GM23248 (cell line): ENCODE measurements around the gene KLF1. TPM values are rescaled to one million over a fixed set of nuclear protein-coding genes. Genes with fewer than 3 reads are reported as not detected.

Experiments
- DNase-seq: peaks from one replicate; pipeline ENCODE4 v3.0.0-alpha.2; 2015
- H2AFZ ChIP-seq: fragments of 200-600 bp; sonication (generic); 2 replicates; pipeline ENCODE4 v1.6.1; 2016; ENCODE audit warnings: antibody characterized with exemption
- H3F3A ChIP-seq: fragments of 200-600 bp; sonication (generic); 2 replicates; pipeline ENCODE4 v1.6.1; 2016; ENCODE audit warnings: mild to moderate bottlenecking, antibody characterized with exemption, mixed run types; ENCODE audit not compliant: insufficient read depth
- H3K27ac ChIP-seq: fragments of 200-600 bp; sonication (generic); 2 replicates; pipeline ENCODE4 v1.5.1; 2016; ENCODE audit warnings: mild to moderate bottlenecking
- H3K27me3 ChIP-seq: fragments of 200-600 bp; sonication (generic); replicated peaks from 2 replicates; pipeline ENCODE4 v1.6.1; 2016; ENCODE audit warnings: mild to moderate bottlenecking; ENCODE audit not compliant: insufficient read depth
- H3K36me3 ChIP-seq: fragments of 200-600 bp; sonication (generic); 2 replicates; pipeline ENCODE4 v1.6.1; 2016; ENCODE audit warnings: low read depth, mild to moderate bottlenecking
- H3K4me1 ChIP-seq: fragments of 200-600 bp; sonication (generic); 2 replicates; pipeline ENCODE4 v1.6.1; 2016; ENCODE audit warnings: mild to moderate bottlenecking; ENCODE audit not compliant: insufficient read depth
- H3K4me2 ChIP-seq: fragments of 200-600 bp; sonication (generic); one replicate; pipeline ENCODE4 v1.6.1; 2016; ENCODE audit warnings: mild to moderate bottlenecking; ENCODE audit not compliant: unreplicated experiment
- H3K4me3 ChIP-seq: fragments of 200-600 bp; sonication (generic); 2 replicates; pipeline ENCODE4 v1.5.1; 2016; ENCODE audit warnings: mild to moderate bottlenecking
- H3K79me2 ChIP-seq: fragments of 200-600 bp; sonication (generic); 2 replicates; pipeline ENCODE4 v1.6.1; 2016; ENCODE audit warnings: mild to moderate bottlenecking; ENCODE audit not compliant: insufficient read depth
- H3K9ac ChIP-seq: fragments of 200-600 bp; sonication (generic); 2 replicates; pipeline ENCODE4 v1.6.1; 2016; ENCODE audit warnings: mild to moderate bottlenecking
- H3K9me2 ChIP-seq: fragments of 200-600 bp; sonication (generic); 2 replicates; pipeline ENCODE4 v1.6.1; 2016; ENCODE audit warnings: mixed run types, mild to moderate bottlenecking, moderate library complexity; ENCODE audit not compliant: insufficient read depth
- H3K9me3 ChIP-seq: fragments of 200-600 bp; sonication (generic); one replicate; pipeline ENCODE4 v1.6.1; 2017; ENCODE audit warnings: low read depth
- H4K20me1 ChIP-seq: fragments of 200-600 bp; sonication (generic); 2 replicates; pipeline ENCODE4 v1.6.0; 2016; ENCODE audit not compliant: insufficient read depth
- EZH2 ChIP-seq: fragments of 200-600 bp; sonication (generic); IDR thresholded peaks from 2 replicates; pipeline ENCODE4 v1.6.1; 2018; ENCODE audit warnings: antibody characterized with exemption, mild to moderate bottlenecking; ENCODE audit not compliant: insufficient read depth, poor library complexity, severe bottlenecking
- EZH2phosphoT487 ChIP-seq: fragments of 200-600 bp; sonication (generic); IDR thresholded peaks from 2 replicates; pipeline ENCODE4 v1.6.1; 2018; ENCODE audit warnings: antibody characterized with exemption, moderate library complexity, mild to moderate bottlenecking, low read depth; ENCODE audit not compliant: insufficient read depth
- WGBS, 2 experiments: methylation state at CpG; one replicate each; pipeline ENCODE4 v1.1.6; 2015 to 2017; ENCODE audit warnings: low lambda C conversion rate in 2 of 2, low coverage in 1 of 2; ENCODE audit errors: missing lambda C conversion rate in 2 of 2; 5-methylcytosine and 5-hydroxymethylcytosine counted together
- in situ Hi-C: fragments of 300-500 bp; cut with MboI; formaldehyde crosslinking; loops from 2 replicates; pipeline ENCODE4 v1.15.0; 2020
- polyA plus RNA-seq: library from polyadenylated mRNA; unstranded; fragments of >200 nt; fragmentation: Nextera tagmentation; extraction: Ambion mirVana; gene quantifications from 2 replicates; pipeline ENCODE4 v1.2.1, GENCODE V29; 2016
- total RNA-seq: library from RNA; depleted of rRNA; stranded (reverse); fragments of >200 nt; shearing (Covaris generic); gene quantifications from 2 replicates; pipeline ENCODE4 v1.2.3, GENCODE V29; 2014

Gene KLF1
- total and polyA plus RNA-seq, 2 experiments from 2014 or later, result 0.11 TPM; not detected in 1

- in situ Hi-C loops, result no loop called here
- no peak overlapping the region for H3K4me3 ChIP-seq
- H3K4me2 ChIP-seq, result no peak overlapping the region
- no peaks in the 10 kb centered on the region for H3K9me3 ChIP-seq
- H4K20me1 ChIP-seq, result no peaks in the 10 kb centered on the region
- TF ChIP-seq EZH2, result no peak
- no peak for TF ChIP-seq EZH2phosphoT487
- DNase-seq, result no peak
- 81 to 82% methylated on average over 28 to 29 of the region's 29 CpGs for WGBS, 2 experiments
- no peak overlapping the region for H2AFZ ChIP-seq
- no peak overlapping the region for H3K9ac ChIP-seq
- H3K9me2 ChIP-seq, result no peaks in the 10 kb centered on the region
- no peaks in the 10 kb centered on the region for H3K36me3 ChIP-seq
- H3K79me2 ChIP-seq, result no peaks in the 10 kb centered on the region
- H3F3A ChIP-seq, result no peaks in the 10 kb centered on the region
- no peaks in the 10 kb centered on the region for H3K4me1 ChIP-seq
- no peaks in the 10 kb centered on the region for H3K27me3 ChIP-seq
- no peak overlapping the region for H3K27ac ChIP-seq
Observed at GRCh38 chr19:12866416-12867119, 20.4 kb downstream of the KLF1 start.

- no peaks in the 10 kb centered on the region for H3K36me3 ChIP-seq
- H3K4me3 ChIP-seq, result no peak overlapping the region
- no peaks in the 10 kb centered on the region for H4K20me1 ChIP-seq
- H3K27ac ChIP-seq, result no peak overlapping the region
- H3K79me2 ChIP-seq, result no peaks in the 10 kb centered on the region
- no peak for DNase-seq
- H3K4me2 ChIP-seq, result no peak overlapping the region
- no peaks in the 10 kb centered on the region for H3K4me1 ChIP-seq
- H3K9ac ChIP-seq, result no peak overlapping the region
- H3K27me3 ChIP-seq, result no peaks in the 10 kb centered on the region
- no peaks in the 10 kb centered on the region for H3K9me3 ChIP-seq
- H3F3A ChIP-seq, result no peaks in the 10 kb centered on the region
- H3K9me2 ChIP-seq, result no peaks in the 10 kb centered on the region
- 74 to 80% methylated on average over 17 to 19 of the region's 19 CpGs for WGBS, 2 experiments
- in situ Hi-C loops, result no loop called here
- no peak overlapping the region for H2AFZ ChIP-seq
- TF ChIP-seq EZH2 (no peak), EZH2phosphoT487 (no peak)
Observed at GRCh38 chr19:12865746-12866415, 21.1 kb downstream of the KLF1 start.

GRCh38 chr19:12864721-12865715, 22.0 kb downstream of the KLF1 start:
- no peaks in the 10 kb centered on the region for H3K36me3 ChIP-seq

GRCh38 chr19:12864143-12864542, 22.9 kb downstream of the KLF1 start:
- no peaks in the 10 kb centered on the region for H3K4me1 ChIP-seq
- H3K4me2 ChIP-seq, result no peak overlapping the region
- 61 to 66% methylated on average over 4 of the region's 4 CpGs for WGBS, 2 experiments
- H2AFZ ChIP-seq, result no peak overlapping the region
- H3F3A ChIP-seq, result no peaks in the 10 kb centered on the region
- no peaks in the 10 kb centered on the region for H4K20me1 ChIP-seq
- no peak for DNase-seq
- no peak overlapping the region for H3K9ac ChIP-seq
- no peaks in the 10 kb centered on the region for H3K9me3 ChIP-seq
- H3K79me2 ChIP-seq, result no peaks in the 10 kb centered on the region
- H3K9me2 ChIP-seq, result no peaks in the 10 kb centered on the region
- TF ChIP-seq EZH2phosphoT487 (no peak), EZH2 (no peak)
- H3K27me3 ChIP-seq, result no peaks in the 10 kb centered on the region
- H3K36me3 ChIP-seq, result no peaks in the 10 kb centered on the region
- no peak overlapping the region for H3K27ac ChIP-seq
- H3K4me3 ChIP-seq, result no peak overlapping the region
- in situ Hi-C loops, result no loop called here

More at GRCh38 chr19:12864721-12865715, 22.0 kb downstream of the KLF1 start:
- no peak overlapping the region for H3K4me3 ChIP-seq
- no peaks in the 10 kb centered on the region for H3K9me2 ChIP-seq
- no peaks in the 10 kb centered on the region for H4K20me1 ChIP-seq
- no peak overlapping the region for H3K4me2 ChIP-seq
- no peak overlapping the region for H2AFZ ChIP-seq
- no peak overlapping the region for H3K27ac ChIP-seq
- DNase-seq, result no peak
- in situ Hi-C loops, result no loop called here
- TF ChIP-seq EZH2 (no peak), EZH2phosphoT487 (no peak)
- WGBS, 2 experiments, result 85 to 87% methylated on average over 31 to 34 of the region's 34 CpGs
- no peaks in the 10 kb centered on the region for H3K79me2 ChIP-seq
- H3K9me3 ChIP-seq, result no peaks in the 10 kb centered on the region
- no peaks in the 10 kb centered on the region for H3K27me3 ChIP-seq
- no peaks in the 10 kb centered on the region for H3F3A ChIP-seq
- no peaks in the 10 kb centered on the region for H3K4me1 ChIP-seq
- H3K9ac ChIP-seq, result no peak overlapping the region
